GM06990 (cell line): ENCODE data around the gene USF1.

Experiments
- DNase-seq: peaks from one replicate; pipeline ENCODE4 v3.0.0-alpha.2; 2011; ENCODE audit not compliant: insufficient read length; ENCODE audit errors: extremely low read depth
- H3K27me3 ChIP-seq: replicated peaks from 2 replicates; pipeline ENCODE4 v1.6.0; 2011; ENCODE audit warnings: low read length; ENCODE audit not compliant: control insufficient read depth, insufficient read depth
- H3K36me3 ChIP-seq: 2 replicates; pipeline ENCODE4 v1.5.1; 2011; ENCODE audit warnings: low read length; ENCODE audit not compliant: control insufficient read depth, insufficient read depth
- H3K4me3 ChIP-seq: replicated peaks from 2 replicates; pipeline ENCODE4 v1.5.1; 2011; ENCODE audit warnings: low read depth, mild to moderate bottlenecking, control low read depth, low read length
- TF ChIP-seq, protein P1 (sequence below): IDR thresholded peaks from 2 replicates; pipeline ENCODE4 v1.5.1; 2011; ENCODE audit warnings: low read length, control low read depth, mild to moderate bottlenecking, inconsistent platforms; ENCODE audit not compliant: insufficient read depth, poor library complexity, severe bottlenecking

USF1 gene

DNA sequence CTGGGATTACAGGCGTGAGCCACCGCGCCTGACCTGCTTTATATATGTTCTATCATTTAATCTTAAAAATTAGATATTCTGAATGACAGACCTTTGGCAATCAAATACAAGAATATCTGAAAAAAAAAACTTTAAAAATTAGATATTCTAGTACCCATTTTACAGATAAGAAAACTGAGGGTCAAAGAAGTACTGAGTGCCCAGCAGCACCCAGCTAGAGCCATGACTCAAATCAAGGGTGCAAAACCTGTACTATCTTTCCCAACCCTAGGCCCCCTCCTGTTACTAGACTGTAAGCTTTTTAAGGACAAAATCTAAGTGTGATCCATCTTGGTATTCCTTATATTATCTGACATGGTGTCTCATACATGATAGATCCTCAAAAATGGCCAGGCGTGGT lies 15.6 kb upstream of the USF1 start:
- peaks cover 11% of the 10 kb centered on the region for H3K36me3 ChIP-seq
- H3K4me3 ChIP-seq = no peak overlapping the region
- TF ChIP-seq, protein P1, sequence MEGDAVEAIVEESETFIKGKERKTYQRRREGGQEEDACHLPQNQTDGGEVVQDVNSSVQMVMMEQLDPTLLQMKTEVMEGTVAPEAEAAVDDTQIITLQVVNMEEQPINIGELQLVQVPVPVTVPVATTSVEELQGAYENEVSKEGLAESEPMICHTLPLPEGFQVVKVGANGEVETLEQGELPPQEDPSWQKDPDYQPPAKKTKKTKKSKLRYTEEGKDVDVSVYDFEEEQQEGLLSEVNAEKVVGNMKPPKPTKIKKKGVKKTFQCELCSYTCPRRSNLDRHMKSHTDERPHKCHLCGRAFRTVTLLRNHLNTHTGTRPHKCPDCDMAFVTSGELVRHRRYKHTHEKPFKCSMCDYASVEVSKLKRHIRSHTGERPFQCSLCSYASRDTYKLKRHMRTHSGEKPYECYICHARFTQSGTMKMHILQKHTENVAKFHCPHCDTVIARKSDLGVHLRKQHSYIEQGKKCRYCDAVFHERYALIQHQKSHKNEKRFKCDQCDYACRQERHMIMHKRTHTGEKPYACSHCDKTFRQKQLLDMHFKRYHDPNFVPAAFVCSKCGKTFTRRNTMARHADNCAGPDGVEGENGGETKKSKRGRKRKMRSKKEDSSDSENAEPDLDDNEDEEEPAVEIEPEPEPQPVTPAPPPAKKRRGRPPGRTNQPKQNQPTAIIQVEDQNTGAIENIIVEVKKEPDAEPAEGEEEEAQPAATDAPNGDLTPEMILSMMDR = no peak
- DNase-seq = no peak
- no peaks in the 10 kb centered on the region for H3K27me3 ChIP-seq

DNA sequence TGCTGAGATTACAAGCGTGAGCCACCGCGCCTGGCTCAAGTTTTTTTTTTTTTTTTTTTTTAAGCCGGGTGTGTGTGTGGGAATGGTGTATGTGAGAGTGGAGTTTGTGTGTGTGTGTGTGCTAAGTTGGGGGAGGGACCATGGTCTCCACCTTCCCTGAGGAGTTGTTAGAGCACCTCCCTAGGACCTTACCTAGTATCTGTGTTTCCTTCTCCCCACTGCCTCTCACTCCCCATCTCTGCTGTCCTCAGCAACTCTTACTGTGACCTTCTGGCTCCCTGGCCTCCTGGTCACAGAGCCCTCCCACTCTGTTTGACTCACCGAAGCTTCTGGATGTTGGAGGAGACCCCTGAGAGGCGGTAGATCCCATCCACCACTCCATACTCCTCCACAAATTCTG lies 13.5 kb upstream of the USF1 start:
- H3K36me3 ChIP-seq = peaks cover 19% of the 10 kb centered on the region
- DNase-seq = no peak
- no peaks in the 10 kb centered on the region for H3K27me3 ChIP-seq
- TF ChIP-seq, protein P1 = no peak
- H3K4me3 ChIP-seq = no peak overlapping the region

DNA sequence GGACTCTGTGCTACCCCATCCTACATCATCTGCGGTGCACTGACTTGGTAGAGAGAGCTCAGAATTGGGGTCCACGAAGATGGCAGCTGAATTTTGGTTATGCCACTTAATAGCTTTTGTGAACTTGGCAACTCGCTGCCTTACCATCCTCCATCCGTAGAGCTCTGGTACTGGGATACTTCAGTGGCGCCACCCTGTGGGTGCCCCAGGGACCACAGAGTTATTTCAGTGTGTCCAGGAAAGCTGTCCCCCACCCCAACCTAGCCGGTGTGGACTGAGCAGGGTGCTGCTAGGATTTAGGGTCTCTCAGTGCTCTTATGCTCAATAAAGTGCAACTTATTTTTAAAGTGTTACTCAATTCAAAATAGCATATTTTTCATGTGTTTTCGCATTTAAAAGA lies 9.0 kb upstream of the USF1 start:
- H3K4me3 ChIP-seq = no peak overlapping the region
- no peak for DNase-seq
- peaks cover 48% of the 10 kb centered on the region for H3K36me3 ChIP-seq
- no peaks in the 10 kb centered on the region for H3K27me3 ChIP-seq
- TF ChIP-seq, protein P1 = no peak

DNA sequence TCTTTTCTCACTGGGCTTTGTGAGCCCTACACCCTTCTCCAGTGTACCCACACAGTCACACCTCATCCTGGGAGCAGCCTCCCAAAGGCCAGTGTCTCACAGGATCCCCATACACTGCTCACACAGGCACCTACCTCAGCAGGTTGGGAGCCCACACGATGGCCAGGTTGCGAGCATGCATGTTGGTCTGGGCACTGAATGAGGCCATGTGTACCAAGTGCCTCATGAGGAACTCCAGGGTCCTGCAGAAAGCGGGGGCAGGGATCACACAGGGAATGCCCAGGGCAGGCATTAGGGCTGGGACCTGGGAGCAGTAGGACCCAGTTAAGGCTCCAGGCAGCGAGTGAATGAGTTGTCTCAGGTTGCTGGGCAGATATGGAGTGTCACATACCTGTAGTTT lies 8.5 kb upstream of the USF1 start:
- TF ChIP-seq, protein P1 = no peak
- no peak for DNase-seq
- Histone ChIP-seq H3K36me3 (peaks cover 51% of the 10 kb centered on the region), H3K4me3 (no peak overlapping the region), H3K27me3 (no peaks in the 10 kb centered on the region)

DNA sequence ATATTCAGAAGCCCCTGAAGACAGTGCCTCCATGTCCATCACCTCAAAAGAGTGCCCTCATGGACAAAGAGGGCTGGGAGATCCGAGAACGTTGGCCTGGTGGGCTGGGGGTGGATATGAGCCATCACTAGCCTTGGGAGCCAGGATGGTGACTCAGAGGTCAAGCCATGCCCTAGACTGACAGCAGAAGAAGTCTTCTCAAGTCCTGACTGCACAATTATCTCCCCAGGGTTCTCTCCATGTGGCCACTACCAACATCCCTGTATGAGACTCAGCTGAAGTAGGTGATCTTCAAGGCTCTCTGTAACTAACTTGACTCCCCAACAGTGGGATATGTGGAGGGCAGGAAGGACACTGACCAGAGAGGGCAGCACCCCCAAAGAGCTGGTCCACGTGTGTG lies 7.1 kb upstream of the USF1 start:
- TF ChIP-seq, protein P1 = no peak
- peaks cover 61% of the 10 kb centered on the region for H3K36me3 ChIP-seq
- DNase-seq = no peak

DNA sequence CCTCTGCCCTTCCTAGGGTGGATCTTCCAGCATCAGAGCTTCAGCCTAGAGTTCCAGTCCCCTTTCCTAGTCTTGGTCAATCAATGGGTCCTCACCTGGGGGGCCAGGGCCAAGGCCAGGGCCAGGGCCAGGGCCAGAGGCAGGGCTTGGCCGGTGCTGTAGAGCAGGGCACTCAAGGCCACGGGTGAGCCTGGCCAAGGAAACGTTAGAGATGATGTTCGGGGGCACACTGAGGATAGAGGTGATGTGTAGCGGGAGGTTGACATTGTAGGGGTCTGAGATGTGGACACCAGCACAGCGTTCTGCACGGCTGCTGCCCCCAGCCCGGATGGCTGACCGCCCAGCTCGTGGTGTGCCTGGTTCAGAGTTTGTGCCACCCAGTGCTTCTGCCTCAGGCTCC lies 5.4 kb upstream of the USF1 start:
- H3K36me3 ChIP-seq = peaks cover 59% of the 10 kb centered on the region
- H3K27me3 ChIP-seq = no peaks in the 10 kb centered on the region
- no peak overlapping the region for H3K4me3 ChIP-seq
- no peak for DNase-seq
- TF ChIP-seq, protein P1 = no peak

More for the DNA sequence above, 7.1 kb upstream of the USF1 start:
- Histone ChIP-seq H3K27me3 (no peaks in the 10 kb centered on the region), H3K4me3 (no peak overlapping the region)
